ENCODE measurements around the gene SHTN1.

Gene SHTN1

GRCh38 chr10:116877391-116877790 lies 127.6 kb downstream of the SHTN1 start:
- no peak for TF ChIP-seq SPI1 (IDR thresholded peaks at IDR 0.05; ENCODE audit: borderline replicate concordance, low read depth)
- no peak for TF ChIP-seq POLR2AphosphoS5 (IDR thresholded peaks at IDR 0.05; ENCODE audit: low read depth)
- TF ChIP-seq REST (IDR thresholded peaks at IDR 0.05; ENCODE audit: insufficient replicate concordance, low read depth): no peak
- TF ChIP-seq CTCF (IDR thresholded peaks at IDR 0.05; ENCODE audit: insufficient read depth, low read length): no peak
- no peak for TF ChIP-seq GABPA (IDR thresholded peaks at IDR 0.05; ENCODE audit: low read depth)
- Histone ChIP-seq H3K4me3 (replicated peaks; ENCODE audit: insufficient read depth, low read length) (no peak overlapping the region), H3K27me3 (ENCODE audit: insufficient read depth, poor library complexity, severe bottlenecking) (no peaks in the 10 kb centered on the region), H3K27ac (replicated peaks) (no peak overlapping the region)
- no peak for DNase-seq (ENCODE audit: low read depth in 1 of 2, low spot score in 1 of 2)

DNA sequence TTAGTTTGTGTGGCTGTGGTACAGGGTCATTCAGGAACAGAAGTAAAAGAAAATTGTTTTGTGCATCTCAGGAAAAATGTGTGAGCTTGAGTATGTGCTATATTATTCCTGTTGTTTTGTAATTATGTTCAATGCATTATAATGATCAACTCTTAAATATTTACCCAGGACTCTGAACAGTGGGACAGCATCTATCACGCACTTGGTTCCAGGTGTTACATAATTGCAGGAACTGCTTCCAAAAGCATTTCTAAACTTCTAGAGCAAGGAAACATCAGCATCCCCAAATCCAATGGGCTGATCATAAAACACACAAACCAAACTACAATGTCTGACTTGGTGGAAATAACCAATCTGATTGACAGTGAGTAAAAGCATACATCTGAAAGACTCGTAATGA lies 129.1 kb downstream of the SHTN1 start:
- no peaks in the 10 kb centered on the region for H3K27me3 ChIP-seq (ENCODE audit: insufficient read depth, poor library complexity, severe bottlenecking)
- DNase-seq (ENCODE audit: low read depth in 1 of 2, low spot score in 1 of 2): no peak
- H3K27ac ChIP-seq (replicated peaks): no peak overlapping the region
- H3K4me3 ChIP-seq (replicated peaks; ENCODE audit: insufficient read depth, low read length): no peak overlapping the region
- TF ChIP-seq GABPA (IDR thresholded peaks at IDR 0.05; ENCODE audit: low read depth) (no peak), POLR2AphosphoS5 (IDR thresholded peaks at IDR 0.05; ENCODE audit: low read depth) (no peak), CTCF (IDR thresholded peaks at IDR 0.05; ENCODE audit: insufficient read depth, low read length) (no peak), REST (IDR thresholded peaks at IDR 0.05; ENCODE audit: insufficient replicate concordance, low read depth) (no peak), SPI1 (IDR thresholded peaks at IDR 0.05; ENCODE audit: borderline replicate concordance, low read depth) (no peak)

- Histone ChIP-seq H3K27me3 (ENCODE audit: insufficient read depth, poor library complexity, severe bottlenecking) (no peaks in the 10 kb centered on the region), H3K4me3 (replicated peaks; ENCODE audit: insufficient read depth, low read length) (no peak overlapping the region), H3K27ac (replicated peaks) (no peak overlapping the region)
- TF ChIP-seq REST (IDR thresholded peaks at IDR 0.05; ENCODE audit: insufficient replicate concordance, low read depth) (no peak), POLR2AphosphoS5 (IDR thresholded peaks at IDR 0.05; ENCODE audit: low read depth) (no peak), GABPA (IDR thresholded peaks at IDR 0.05; ENCODE audit: low read depth) (no peak), SPI1 (IDR thresholded peaks at IDR 0.05; ENCODE audit: borderline replicate concordance, low read depth) (no peak), CTCF (IDR thresholded peaks at IDR 0.05; ENCODE audit: insufficient read depth, low read length) (no peak)
- DNase-seq (ENCODE audit: low read depth in 1 of 2, low spot score in 1 of 2): no peak
Measured at GRCh38 chr10:116873134-116873533, 131.9 kb downstream of the SHTN1 start.
